ENCODE measurements around the gene SORL1-AS1.

SORL1-AS1 gene

DNA sequence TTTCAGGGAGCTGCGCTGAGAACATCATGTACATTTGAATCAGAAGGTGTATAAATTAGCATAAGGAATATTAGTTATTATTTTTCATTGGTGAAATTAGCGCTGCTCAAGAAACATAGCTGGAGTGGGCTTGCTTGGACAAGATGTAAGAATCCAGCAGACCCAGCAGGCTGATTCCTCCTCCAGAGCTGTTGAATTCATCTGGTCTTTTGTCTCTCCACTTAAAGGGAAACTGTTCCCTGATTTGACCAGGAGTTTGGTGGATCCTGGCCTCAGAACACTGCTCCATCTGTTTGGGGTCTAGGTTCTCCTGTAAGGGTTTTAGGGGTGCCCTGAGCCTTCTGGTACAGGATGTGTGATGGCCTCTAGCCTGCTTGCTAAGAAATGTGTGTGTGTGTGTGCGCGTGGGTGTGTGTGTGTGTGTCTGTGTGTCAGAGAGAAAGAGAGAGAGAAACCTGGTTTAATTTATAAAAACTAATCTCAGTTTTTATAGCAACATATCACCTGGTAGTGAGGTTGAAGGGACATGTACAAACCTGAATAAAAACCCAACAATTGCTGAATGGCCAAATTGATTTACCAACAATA is 9.0 kb downstream of the SORL1-AS1 start:
- Histone ChIP-seq H3K4me3 (no peak overlapping the region), H3K27me3 (no peaks in the 10 kb centered on the region), H3K27ac (no peak overlapping the region), H3K4me1 (no peaks in the 10 kb centered on the region), H3K36me3 (no peaks in the 10 kb centered on the region), H3K9me3 (no peaks in the 10 kb centered on the region)
- TF ChIP-seq, protein P1, sequence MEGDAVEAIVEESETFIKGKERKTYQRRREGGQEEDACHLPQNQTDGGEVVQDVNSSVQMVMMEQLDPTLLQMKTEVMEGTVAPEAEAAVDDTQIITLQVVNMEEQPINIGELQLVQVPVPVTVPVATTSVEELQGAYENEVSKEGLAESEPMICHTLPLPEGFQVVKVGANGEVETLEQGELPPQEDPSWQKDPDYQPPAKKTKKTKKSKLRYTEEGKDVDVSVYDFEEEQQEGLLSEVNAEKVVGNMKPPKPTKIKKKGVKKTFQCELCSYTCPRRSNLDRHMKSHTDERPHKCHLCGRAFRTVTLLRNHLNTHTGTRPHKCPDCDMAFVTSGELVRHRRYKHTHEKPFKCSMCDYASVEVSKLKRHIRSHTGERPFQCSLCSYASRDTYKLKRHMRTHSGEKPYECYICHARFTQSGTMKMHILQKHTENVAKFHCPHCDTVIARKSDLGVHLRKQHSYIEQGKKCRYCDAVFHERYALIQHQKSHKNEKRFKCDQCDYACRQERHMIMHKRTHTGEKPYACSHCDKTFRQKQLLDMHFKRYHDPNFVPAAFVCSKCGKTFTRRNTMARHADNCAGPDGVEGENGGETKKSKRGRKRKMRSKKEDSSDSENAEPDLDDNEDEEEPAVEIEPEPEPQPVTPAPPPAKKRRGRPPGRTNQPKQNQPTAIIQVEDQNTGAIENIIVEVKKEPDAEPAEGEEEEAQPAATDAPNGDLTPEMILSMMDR (IDR thresholded peaks at IDR 0.05), result no peak
- no peak for DNase-seq (ENCODE audit: low spot score)

DNA sequence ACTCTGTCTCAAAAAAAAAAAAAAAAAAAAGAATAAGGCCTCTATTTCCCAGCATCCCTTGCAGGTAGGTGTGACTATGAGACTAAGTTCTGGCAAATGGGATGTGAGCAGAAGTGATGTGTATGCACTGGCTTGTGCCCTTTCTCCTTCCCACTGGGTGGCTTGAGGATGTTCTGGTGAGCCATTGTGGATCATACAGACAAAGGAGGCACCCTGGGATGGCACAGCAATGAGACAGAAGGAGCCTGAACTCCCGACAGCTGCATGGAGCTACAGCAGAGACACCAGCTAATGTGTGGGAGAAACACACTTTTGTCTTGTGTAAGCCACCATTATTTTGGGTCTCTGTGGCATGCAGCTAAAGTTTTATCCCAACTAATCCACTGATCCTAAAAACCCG is 11.2 kb downstream of the SORL1-AS1 start:
- no peak for DNase-seq (ENCODE audit: low spot score)
- no peaks in the 10 kb centered on the region for H3K36me3 ChIP-seq
- no peak overlapping the region for H3K27ac ChIP-seq
- no peaks in the 10 kb centered on the region for H3K27me3 ChIP-seq
- peaks cover 0 to 11% of the 10 kb centered on the region in 2 donors for H3K4me1 ChIP-seq
- no peak overlapping the region for H3K4me3 ChIP-seq
- no peaks in the 10 kb centered on the region for H3K9me3 ChIP-seq
- TF ChIP-seq, protein P1 (IDR thresholded peaks at IDR 0.05), result no peak

DNA sequence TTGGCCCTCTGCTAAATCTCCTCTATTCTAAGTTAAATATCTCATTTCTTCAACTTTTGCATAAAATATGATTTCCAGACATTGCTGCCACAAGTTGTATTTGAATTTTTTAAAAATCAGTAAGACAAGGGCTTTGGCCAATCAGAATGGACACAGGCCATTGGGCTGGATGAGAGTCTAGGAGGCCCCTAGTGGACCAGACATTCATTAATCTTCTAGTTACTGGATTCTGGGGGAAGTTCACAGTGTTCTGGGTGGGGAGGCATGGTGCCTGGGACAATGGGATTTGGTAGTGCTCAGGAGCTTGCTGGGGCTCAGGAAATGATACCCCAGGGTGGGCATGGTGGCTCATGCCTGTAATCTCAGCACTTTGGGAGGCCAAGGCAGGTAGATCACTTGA is 13.0 kb downstream of the SORL1-AS1 start:
- peaks cover 0 to 11% of the 10 kb centered on the region in 2 donors for H3K4me1 ChIP-seq
- H3K27me3 ChIP-seq, result no peaks in the 10 kb centered on the region
- DNase-seq (ENCODE audit: low spot score), result no peak
- no peaks in the 10 kb centered on the region for H3K9me3 ChIP-seq
- no peaks in the 10 kb centered on the region for H3K36me3 ChIP-seq
- H3K4me3 ChIP-seq, result no peak overlapping the region
- TF ChIP-seq, protein P1 (IDR thresholded peaks at IDR 0.05), result no peak
- H3K27ac ChIP-seq, result peak overlapping the region; percentile 9 to 41

DNA sequence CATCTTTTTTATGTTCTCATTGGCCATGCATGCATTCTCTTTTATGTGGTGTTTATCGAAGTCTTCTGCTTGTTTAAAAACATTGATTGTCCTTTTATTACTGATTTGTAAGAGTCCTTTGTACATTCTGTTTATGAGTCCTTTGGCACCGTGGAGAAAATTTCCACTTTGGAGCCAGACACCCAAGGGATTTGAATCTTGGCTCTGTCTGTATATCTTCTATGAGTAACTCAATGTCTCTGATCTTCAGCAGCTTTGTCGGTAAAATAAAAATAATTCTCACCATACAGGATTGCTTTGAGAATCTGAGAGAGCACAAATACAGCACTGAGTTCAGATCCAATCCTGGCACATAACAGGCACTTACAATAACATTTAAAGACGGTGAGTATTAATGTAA is 13.4 kb downstream of the SORL1-AS1 start:
- TF ChIP-seq, protein P1 (IDR thresholded peaks at IDR 0.05), result no peak

DNA sequence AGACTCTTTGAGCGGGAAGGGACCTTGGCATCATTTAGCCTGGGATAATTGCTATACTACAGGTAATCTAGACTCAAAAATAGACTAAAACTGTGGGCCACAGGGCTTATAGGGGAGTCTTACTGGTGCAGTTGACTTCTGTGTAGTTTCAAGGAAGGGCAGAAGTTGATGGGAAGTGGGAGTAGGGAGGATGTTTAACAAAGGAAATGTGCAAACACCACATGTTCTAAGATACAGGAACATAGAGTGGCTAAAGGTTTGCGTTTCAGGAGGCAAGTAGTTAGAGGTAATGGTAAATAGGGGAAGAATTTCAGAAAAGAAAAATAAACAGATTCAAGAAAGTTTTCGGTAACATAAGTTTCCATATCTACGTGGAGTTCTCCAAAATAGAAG is 15.1 kb downstream of the SORL1-AS1 start:
- H3K36me3 ChIP-seq, result no peaks in the 10 kb centered on the region
- H3K4me1 ChIP-seq, result peaks cover 0 to 11% of the 10 kb centered on the region in 2 donors
- H3K27ac ChIP-seq, result no peak overlapping the region
- no peak for DNase-seq (ENCODE audit: low spot score)
- TF ChIP-seq, protein P1 (IDR thresholded peaks at IDR 0.05), result no peak
- H3K27me3 ChIP-seq, result no peaks in the 10 kb centered on the region
- no peaks in the 10 kb centered on the region for H3K9me3 ChIP-seq
- H3K4me3 ChIP-seq, result no peak overlapping the region

More for the DNA sequence above, 13.4 kb downstream of the SORL1-AS1 start:
- Histone ChIP-seq H3K9me3 (no peaks in the 10 kb centered on the region), H3K27me3 (no peaks in the 10 kb centered on the region), H3K36me3 (no peaks in the 10 kb centered on the region), H3K27ac (no peak overlapping the region), H3K4me3 (no peak overlapping the region), H3K4me1 (peaks cover 0 to 11% of the 10 kb centered on the region in 2 donors)
- DNase-seq (ENCODE audit: low spot score), result no peak

All from right atrium auricular region (tissue), 2 donors.